Measurements from ENCODE around the gene DNAJB9.

DNA sequence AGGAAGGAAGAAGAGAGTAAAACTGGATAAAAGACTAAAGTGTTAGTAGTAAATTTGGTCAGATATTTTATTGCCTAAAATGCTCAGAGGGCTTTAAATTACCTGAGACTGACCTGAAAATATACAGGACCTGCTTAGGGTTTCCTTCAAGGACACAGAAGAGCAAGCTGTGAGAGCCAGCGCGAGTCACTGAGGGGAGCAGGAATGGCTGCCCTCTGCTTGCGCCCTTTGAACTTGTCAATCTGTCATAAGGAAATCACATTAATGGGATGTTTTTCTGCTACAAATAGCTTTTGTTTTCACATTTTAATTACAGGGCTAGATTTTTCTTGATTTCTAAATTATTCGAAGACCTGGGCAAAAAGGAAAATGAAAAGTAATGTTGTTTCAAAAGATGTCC, 26.9 kb downstream of the DNAJB9 start:
- TF ChIP-seq EZH2phosphoT487 (IDR thresholded peaks at IDR 0.05; ENCODE audit: insufficient read depth, low read depth) (no peak), EZH2 (IDR thresholded peaks at IDR 0.05; ENCODE audit: insufficient read depth, poor library complexity, severe bottlenecking) (no peak)

Data from GM23248 (cell line).